ENCODE measurements around the gene BAIAP2. TPM values are rescaled to one million over a fixed set of nuclear protein-coding genes. Genes with fewer than 3 reads are reported as not detected.

BAIAP2 gene
- total RNA-seq, 1 donor from 2014 or later: 27.9 TPM

DNA sequence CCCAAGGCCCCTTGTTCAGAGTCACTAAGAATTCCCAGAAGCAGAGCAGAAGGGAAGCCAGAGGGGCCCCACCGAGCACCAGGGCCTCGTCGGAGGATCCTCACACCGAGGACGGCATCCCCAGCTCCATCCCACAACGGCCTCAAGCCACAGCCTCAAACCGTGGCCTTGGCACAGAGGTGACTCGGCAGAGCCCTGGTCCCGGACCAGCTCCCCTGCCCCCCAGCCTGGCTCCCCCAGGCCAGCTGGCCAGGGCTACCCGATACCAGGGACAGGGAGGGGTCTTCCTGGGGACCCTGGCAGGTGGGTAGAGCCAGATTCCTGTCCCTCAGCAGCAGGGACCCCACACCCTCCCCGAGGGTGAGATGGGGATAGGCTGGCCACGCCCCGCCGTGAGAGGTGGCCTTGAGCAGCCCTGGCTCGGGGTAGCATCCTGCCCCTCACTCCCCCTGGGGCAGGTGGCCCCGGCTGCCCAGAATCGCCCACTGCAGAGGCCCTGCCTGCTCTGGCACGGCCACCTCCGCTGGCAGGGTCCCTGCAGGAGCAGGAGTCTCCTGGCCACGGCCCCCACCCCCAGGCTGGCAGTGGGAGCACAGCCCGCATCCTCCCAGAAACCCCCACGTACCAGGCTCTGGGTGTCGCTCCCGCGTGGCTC is 124.8 kb downstream of the BAIAP2 start:
- TF ChIP-seq, protein P1, sequence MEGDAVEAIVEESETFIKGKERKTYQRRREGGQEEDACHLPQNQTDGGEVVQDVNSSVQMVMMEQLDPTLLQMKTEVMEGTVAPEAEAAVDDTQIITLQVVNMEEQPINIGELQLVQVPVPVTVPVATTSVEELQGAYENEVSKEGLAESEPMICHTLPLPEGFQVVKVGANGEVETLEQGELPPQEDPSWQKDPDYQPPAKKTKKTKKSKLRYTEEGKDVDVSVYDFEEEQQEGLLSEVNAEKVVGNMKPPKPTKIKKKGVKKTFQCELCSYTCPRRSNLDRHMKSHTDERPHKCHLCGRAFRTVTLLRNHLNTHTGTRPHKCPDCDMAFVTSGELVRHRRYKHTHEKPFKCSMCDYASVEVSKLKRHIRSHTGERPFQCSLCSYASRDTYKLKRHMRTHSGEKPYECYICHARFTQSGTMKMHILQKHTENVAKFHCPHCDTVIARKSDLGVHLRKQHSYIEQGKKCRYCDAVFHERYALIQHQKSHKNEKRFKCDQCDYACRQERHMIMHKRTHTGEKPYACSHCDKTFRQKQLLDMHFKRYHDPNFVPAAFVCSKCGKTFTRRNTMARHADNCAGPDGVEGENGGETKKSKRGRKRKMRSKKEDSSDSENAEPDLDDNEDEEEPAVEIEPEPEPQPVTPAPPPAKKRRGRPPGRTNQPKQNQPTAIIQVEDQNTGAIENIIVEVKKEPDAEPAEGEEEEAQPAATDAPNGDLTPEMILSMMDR (IDR thresholded peaks at IDR 0.05; ENCODE audit: borderline replicate concordance): no peak
- Histone ChIP-seq H3K9me3 (replicated peaks) (no peaks in the 10 kb centered on the region), H3K27me3 (ENCODE audit: low read depth) (peaks cover 6% of the 10 kb centered on the region), H3K4me1 (peaks cover 17% of the 10 kb centered on the region), H3K4me3 (peak overlapping the region; percentile 64), H3K36me3 (no peaks in the 10 kb centered on the region), H3K27ac (replicated peaks) (peak overlapping the region; percentile 69)
- DNase-seq: no peak
- intact Hi-C loops (cut with micrococcal nuclease): no loop called here

DNA sequence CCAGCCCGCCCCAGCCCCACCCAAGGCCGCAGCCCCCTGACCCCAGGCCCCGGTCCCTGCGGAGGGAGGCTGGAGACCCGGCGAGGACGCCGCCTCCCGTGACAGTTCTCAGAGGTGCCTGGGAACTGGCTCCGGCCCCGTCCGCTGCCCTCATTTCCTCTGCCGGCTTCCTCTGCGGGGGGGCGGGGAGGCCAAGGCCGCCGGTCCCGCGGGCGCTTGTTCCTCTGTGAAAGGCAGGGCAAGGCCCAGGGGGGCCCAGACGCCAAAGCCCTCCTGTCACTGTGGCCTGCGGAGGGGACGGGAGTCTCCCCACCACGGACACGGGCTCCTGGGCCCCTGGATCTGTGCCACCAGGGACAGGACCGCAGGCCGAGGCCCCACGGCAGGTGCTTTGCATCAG is 125.4 kb downstream of the BAIAP2 start:
- H3K27me3 ChIP-seq (ENCODE audit: low read depth): peaks cover 12% of the 10 kb centered on the region
- peak overlapping the region; percentile 69 for H3K27ac ChIP-seq (replicated peaks)
- peak overlapping the region; percentile 64 for H3K4me3 ChIP-seq
- H3K36me3 ChIP-seq: no peaks in the 10 kb centered on the region
- DNase-seq: peak; percentile 62
- H3K4me1 ChIP-seq: peaks cover 23% of the 10 kb centered on the region
- no peaks in the 10 kb centered on the region for H3K9me3 ChIP-seq (replicated peaks)
- intact Hi-C loops (cut with micrococcal nuclease): no loop called here
- TF ChIP-seq, protein P1 (IDR thresholded peaks at IDR 0.05; ENCODE audit: borderline replicate concordance): no peak

DNA sequence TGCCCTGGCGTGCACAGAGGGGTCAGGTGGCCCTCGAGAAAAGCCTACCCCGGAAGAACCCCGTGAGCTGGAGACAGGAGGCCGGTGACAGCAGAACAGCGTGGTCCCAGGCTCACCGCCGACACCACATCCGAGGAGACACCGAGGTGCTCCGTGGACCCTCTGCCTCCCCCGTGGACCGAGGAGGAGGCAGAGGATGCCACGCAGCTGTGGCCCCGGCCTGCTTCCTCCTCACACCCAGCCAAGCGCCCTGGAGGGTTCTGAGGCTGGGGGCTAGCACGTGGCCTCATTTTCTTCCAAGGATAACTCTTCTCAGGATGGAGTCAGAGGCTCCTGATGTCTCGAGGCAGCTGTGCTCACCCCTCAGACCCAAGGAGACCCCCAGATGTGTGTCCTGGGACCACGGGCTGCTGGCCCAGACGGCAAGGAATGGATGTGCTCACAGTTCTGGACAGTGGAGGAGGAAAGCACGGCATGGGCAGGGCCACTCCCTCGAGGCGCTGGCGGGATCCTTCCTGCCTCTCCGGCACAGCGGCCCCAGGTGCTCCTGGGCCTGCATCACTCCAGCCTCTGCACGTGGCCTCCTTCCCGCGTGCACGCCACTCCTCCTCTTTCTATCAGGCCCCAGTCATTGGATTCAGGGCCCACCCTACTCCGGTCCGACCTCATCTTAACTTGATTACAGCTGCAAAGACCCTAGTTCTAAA is 125.9 kb downstream of the BAIAP2 start:
- intact Hi-C loops (cut with micrococcal nuclease): no loop called here
- TF ChIP-seq, protein P1 (IDR thresholded peaks at IDR 0.05; ENCODE audit: borderline replicate concordance): no peak
- H3K9me3 ChIP-seq (replicated peaks): no peaks in the 10 kb centered on the region
- H3K4me3 ChIP-seq: peak overlapping the region; percentile 64
- peak overlapping the region; percentile 69 for H3K27ac ChIP-seq (replicated peaks)
- no peaks in the 10 kb centered on the region for H3K36me3 ChIP-seq
- peaks cover 17% of the 10 kb centered on the region for H3K27me3 ChIP-seq (ENCODE audit: low read depth)
- no peak for DNase-seq
- peaks cover 28% of the 10 kb centered on the region for H3K4me1 ChIP-seq

DNA sequence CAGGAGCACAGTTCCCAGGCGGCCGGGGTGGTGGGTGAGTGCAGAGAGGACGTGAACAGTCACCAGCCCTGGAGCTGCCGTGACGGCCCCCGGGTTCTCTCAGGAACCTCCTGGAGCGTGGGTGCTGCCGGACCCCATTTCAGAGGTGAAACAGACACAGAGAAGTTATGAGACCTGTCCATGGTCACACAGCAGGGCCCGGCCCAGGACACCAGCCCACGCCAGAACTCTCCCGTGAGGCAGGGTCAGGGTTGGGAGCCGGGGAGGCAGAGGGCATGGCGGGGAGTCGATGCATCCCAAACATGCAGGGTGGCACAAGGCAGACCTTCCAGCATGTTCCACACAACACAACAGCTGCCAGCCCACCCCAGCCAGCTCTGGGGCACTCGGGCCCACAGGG is 126.6 kb downstream of the BAIAP2 start:
- no peaks in the 10 kb centered on the region for H3K9me3 ChIP-seq (replicated peaks)
- H3K27ac ChIP-seq (replicated peaks): no peak overlapping the region
- no peak for DNase-seq
- H3K27me3 ChIP-seq (ENCODE audit: low read depth): peaks cover 19% of the 10 kb centered on the region
- peaks cover 30% of the 10 kb centered on the region for H3K4me1 ChIP-seq
- no peak overlapping the region for H3K4me3 ChIP-seq
- no peaks in the 10 kb centered on the region for H3K36me3 ChIP-seq
- intact Hi-C loops (cut with micrococcal nuclease): no loop called here
- TF ChIP-seq, protein P1 (IDR thresholded peaks at IDR 0.05; ENCODE audit: borderline replicate concordance): no peak

DNA sequence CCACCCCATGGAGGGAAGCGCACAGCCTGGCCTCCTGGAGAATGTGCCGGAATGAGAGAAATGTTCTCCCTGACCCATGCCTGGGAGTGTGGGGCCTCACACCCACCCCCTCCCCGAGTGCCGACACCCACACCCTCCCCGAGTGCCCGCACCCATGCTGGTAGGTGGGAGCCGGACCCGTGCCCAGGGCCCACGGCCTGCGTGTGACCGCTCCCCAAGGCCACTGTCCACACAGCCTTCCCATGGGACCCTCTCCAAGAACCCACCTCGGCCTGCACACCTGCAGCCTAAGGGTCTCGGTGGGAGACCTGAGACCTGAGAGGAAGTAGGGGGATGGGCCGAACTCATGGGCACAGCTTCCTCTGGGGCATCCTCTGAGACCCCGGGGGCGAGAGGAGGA is 127.0 kb downstream of the BAIAP2 start:
- no peaks in the 10 kb centered on the region for H3K36me3 ChIP-seq
- H3K4me3 ChIP-seq: no peak overlapping the region
- TF ChIP-seq, protein P1 (IDR thresholded peaks at IDR 0.05; ENCODE audit: borderline replicate concordance): no peak
- H3K27me3 ChIP-seq (ENCODE audit: low read depth): peaks cover 24% of the 10 kb centered on the region
- intact Hi-C loops (cut with micrococcal nuclease): no loop called here
- DNase-seq: no peak
- no peaks in the 10 kb centered on the region for H3K9me3 ChIP-seq (replicated peaks)
- no peak overlapping the region for H3K27ac ChIP-seq (replicated peaks)
- H3K4me1 ChIP-seq: peaks cover 32% of the 10 kb centered on the region

Data from left ventricle myocardium inferior (tissue), 1 donor.